GM23338 (cell line): ENCODE measurements around the gene DCUN1D2. TPM values are rescaled to one million over a fixed set of nuclear protein-coding genes. Genes with fewer than 3 reads are reported as not detected.

ENCODE experiments used
- ATAC-seq: fragments of 200-7000 bp; cut with Tn5 transposase; 3 replicates; pipeline ENCODE4 v1.9.1; 2020
- DNase-seq: peaks from one replicate; pipeline ENCODE4 v3.0.0-alpha.2; 2015; ENCODE audit warnings: low spot score
- H2AFZ ChIP-seq: fragments of 200-600 bp; sonication (generic); 2 replicates; pipeline ENCODE4 v1.8.0; 2016; ENCODE audit warnings: antibody characterized with exemption, mild to moderate bottlenecking, moderate library complexity
- H3F3A ChIP-seq: fragments of 200-600 bp; sonication (generic); replicated peaks from 2 replicates; pipeline ENCODE4 v1.8.0; 2017; ENCODE audit warnings: antibody characterized with exemption, mixed run types, low read depth
- H3K27ac ChIP-seq: fragments of 200-600 bp; sonication (generic); 2 replicates; pipeline ENCODE4 v1.6.1; 2016; ENCODE audit warnings: low read depth
- H3K27me3 ChIP-seq: fragments of 200-600 bp; sonication (generic); 2 replicates; pipeline ENCODE4 v1.8.0; 2016; ENCODE audit warnings: mild to moderate bottlenecking, mixed run types, moderate library complexity; ENCODE audit not compliant: insufficient read depth
- H3K36me3 ChIP-seq: fragments of 200-600 bp; sonication (generic); 2 replicates; pipeline ENCODE4 v1.8.0; 2016; ENCODE audit warnings: mild to moderate bottlenecking; ENCODE audit not compliant: insufficient read depth
- H3K4me1 ChIP-seq: fragments of 200-600 bp; sonication (generic); 2 replicates; pipeline ENCODE4 v1.8.0; 2016; ENCODE audit warnings: mild to moderate bottlenecking, moderate library complexity; ENCODE audit not compliant: insufficient read depth
- H3K4me2 ChIP-seq: fragments of 200-600 bp; sonication (generic); 2 replicates; pipeline ENCODE4 v1.7.1; 2017; ENCODE audit warnings: mixed run types
- H3K4me3 ChIP-seq: fragments of 200-600 bp; sonication (generic); 2 replicates; pipeline ENCODE4 v1.6.1; 2016; ENCODE audit warnings: mixed run types
- H3K79me2 ChIP-seq: fragments of 200-600 bp; sonication (generic); replicated peaks from 2 replicates; pipeline ENCODE4 v1.8.0; 2017; ENCODE audit warnings: mild to moderate bottlenecking; ENCODE audit not compliant: insufficient read depth
- H3K9me2 ChIP-seq: fragments of 200-600 bp; sonication (generic); 2 replicates; pipeline ENCODE4 v1.8.0; 2017; ENCODE audit not compliant: insufficient read depth
- H4K20me1 ChIP-seq: fragments of 200-600 bp; sonication (generic); replicated peaks from 2 replicates; pipeline ENCODE4 v1.8.0; 2017; ENCODE audit warnings: mild to moderate bottlenecking; ENCODE audit not compliant: insufficient read depth
- H3K27ac Mint-ChIP-seq: 2 replicates; pipeline ENCODE4 v1.8.0; 2020; ENCODE audit warnings: inconsistent platforms, mild to moderate bottlenecking, moderate library complexity, mixed read lengths
- H3K27me3 Mint-ChIP-seq: 3 replicates; pipeline ENCODE4 v1.8.0; 2022; ENCODE audit warnings: low read depth, mild to moderate bottlenecking, moderate library complexity, mixed read lengths, inconsistent platforms; ENCODE audit not compliant: insufficient read depth, poor library complexity
- H3K36me3 Mint-ChIP-seq: 3 replicates; pipeline ENCODE4 v1.8.0; 2021; ENCODE audit warnings: low read depth, mild to moderate bottlenecking, inconsistent platforms, moderate library complexity, mixed read lengths
- H3K4me1 Mint-ChIP-seq: 3 replicates; pipeline ENCODE4 v1.8.0; 2020; ENCODE audit warnings: mild to moderate bottlenecking, inconsistent platforms, mixed read lengths
- H3K4me3 Mint-ChIP-seq: 3 replicates; pipeline ENCODE4 v1.8.0; 2021; ENCODE audit warnings: moderate library complexity, mild to moderate bottlenecking, inconsistent platforms, mixed read lengths
- H3K9me3 Mint-ChIP-seq: 3 replicates; pipeline ENCODE4 v1.8.0; 2020; ENCODE audit warnings: moderate library complexity, mild to moderate bottlenecking, inconsistent platforms, mixed read lengths
- CREB1 ChIP-seq: fragments of 250-450 bp; sonication (Bioruptor Pico); IDR thresholded peaks from 2 replicates; pipeline ENCODE4 v1.5.0; 2020; ENCODE audit warnings: low read depth, mild to moderate bottlenecking, moderate library complexity
- EZH2 ChIP-seq: fragments of 200-600 bp; sonication (generic); IDR thresholded peaks from one replicate; pipeline ENCODE4 v1.8.0; 2017; ENCODE audit warnings: antibody characterized with exemption, mild to moderate bottlenecking, low read depth; ENCODE audit not compliant: unreplicated experiment
- JUNB ChIP-seq: IDR thresholded peaks from one replicate; pipeline ENCODE4 v1.6.1; 2016; ENCODE audit warnings: antibody characterized with exemption; ENCODE audit not compliant: unreplicated experiment
- NANOG ChIP-seq: IDR thresholded peaks from 2 replicates; pipeline ENCODE4 v1.6.1; 2016; ENCODE audit warnings: antibody characterized with exemption, borderline replicate concordance
- POLR2AphosphoS5 ChIP-seq: IDR thresholded peaks from 2 replicates; pipeline ENCODE4 v1.6.1; 2016; ENCODE audit warnings: antibody characterized with exemption, low read depth
- STAT1 ChIP-seq: IDR thresholded peaks from one replicate; pipeline ENCODE4 v1.6.1; 2016; ENCODE audit warnings: antibody characterized with exemption; ENCODE audit not compliant: unreplicated experiment
- ZNF114 ChIP-seq: fragments of 250-450 bp; sonication (Bioruptor Pico); IDR thresholded peaks from 2 replicates; pipeline ENCODE4 v1.5.0; 2020; ENCODE audit warnings: mild to moderate bottlenecking, moderate library complexity
- ZNF331 ChIP-seq: fragments of 250-450 bp; sonication (Bioruptor Pico); IDR thresholded peaks from 2 replicates; pipeline ENCODE4 v1.5.0; 2020; ENCODE audit warnings: low read depth, mild to moderate bottlenecking, moderate library complexity
- polyA plus RNA-seq: library from polyadenylated mRNA; unstranded; fragments of >200 nt; fragmentation: Nextera tagmentation; extraction: Ambion mirVana; gene quantifications from 2 replicates; pipeline ENCODE4 v1.2.1, GENCODE V29; 2016
- total RNA-seq: library from RNA; depleted of rRNA; stranded (reverse); fragments of >200 nt; shearing (Covaris generic); gene quantifications from 2 replicates; pipeline ENCODE4 v1.2.3, GENCODE V29; 2014
- TF ChIP-seq, protein P1 (sequence below): fragments of 250-450 bp; sonication (Bioruptor Pico); IDR thresholded peaks from 2 replicates; pipeline ENCODE4 v1.5.0; 2020; ENCODE audit warnings: mild to moderate bottlenecking, moderate library complexity
- TF ChIP-seq, protein P2 (sequence below): IDR thresholded peaks from 2 replicates; pipeline ENCODE4 v1.6.1; 2016; ENCODE audit warnings: antibody characterized with exemption
- TF ChIP-seq, protein P3 (sequence below), 2 experiments: fragments of 200-600 bp in 1 of 2; sonication (generic) in 1 of 2; conservative IDR thresholded peaks; 2 replicates each; pipeline versions ENCODE4 v1.5.1 to v1.6.1; 2016 to 2017; ENCODE audit warnings: antibody characterized with exemption in 2 of 2, low read depth in 2 of 2, mild to moderate bottlenecking in 2 of 2, moderate library complexity in 1 of 2

The DCUN1D2 gene
- total and polyA plus RNA-seq, 2 experiments from 2014 or later, result 12.3 to 38.0 TPM

DNA sequence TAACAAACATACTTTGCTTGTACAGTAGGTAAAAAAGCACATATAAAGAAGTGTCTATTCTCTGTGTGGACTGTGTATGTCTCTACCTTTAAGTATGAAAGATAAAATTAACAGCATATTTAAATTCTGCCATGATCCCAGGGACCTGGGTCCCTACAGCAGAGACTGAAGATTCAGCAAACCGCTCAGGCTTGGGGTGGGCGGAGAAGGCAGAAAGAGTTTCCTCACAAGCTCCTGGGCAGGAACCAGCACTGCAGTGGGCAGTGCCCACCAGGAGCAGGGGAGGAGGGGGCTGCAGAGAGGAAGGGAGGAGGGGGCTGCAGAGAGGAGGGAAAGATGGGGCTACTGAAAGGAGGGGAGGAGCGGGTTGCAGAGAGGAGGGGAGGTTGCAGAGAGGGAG is 81.9 kb downstream of the DCUN1D2 start:
- no peak for ATAC-seq
- DNase-seq, result no peak
- H3K27me3 Mint-ChIP-seq, result peaks cover 17% of the 10 kb centered on the region
- H3K9me2 ChIP-seq, result no peaks in the 10 kb centered on the region
- no peaks in the 10 kb centered on the region; the same call in 2 of the 3 replicates for H3K4me1 Mint-ChIP-seq
- no peak for TF ChIP-seq ZNF114 (CRISPR knock-in tag)
- TF ChIP-seq STAT1, result no peak
- H3K4me3 ChIP-seq, result no peak overlapping the region
- peaks cover 3% of the 10 kb centered on the region; the same call in 2 of the 3 replicates for H3K9me3 Mint-ChIP-seq
- no peak overlapping the region for H2AFZ ChIP-seq
- H3K4me2 ChIP-seq, result no peak overlapping the region
- no peak overlapping the region for H3K27ac ChIP-seq
- no peaks in the 10 kb centered on the region for H3F3A ChIP-seq
- H3K36me3 Mint-ChIP-seq, result no peaks in the 10 kb centered on the region
- H3K4me3 Mint-ChIP-seq, result no peak overlapping the region
- H3K79me2 ChIP-seq, result no peaks in the 10 kb centered on the region
- H3K36me3 ChIP-seq, result no peaks in the 10 kb centered on the region
- H3K27ac Mint-ChIP-seq, result no peak overlapping the region; the same call in 1 of the 2 replicates
- H3K4me1 ChIP-seq, result no peaks in the 10 kb centered on the region
- H3K27me3 ChIP-seq, result no peaks in the 10 kb centered on the region
- H4K20me1 ChIP-seq, result no peaks in the 10 kb centered on the region

DNA sequence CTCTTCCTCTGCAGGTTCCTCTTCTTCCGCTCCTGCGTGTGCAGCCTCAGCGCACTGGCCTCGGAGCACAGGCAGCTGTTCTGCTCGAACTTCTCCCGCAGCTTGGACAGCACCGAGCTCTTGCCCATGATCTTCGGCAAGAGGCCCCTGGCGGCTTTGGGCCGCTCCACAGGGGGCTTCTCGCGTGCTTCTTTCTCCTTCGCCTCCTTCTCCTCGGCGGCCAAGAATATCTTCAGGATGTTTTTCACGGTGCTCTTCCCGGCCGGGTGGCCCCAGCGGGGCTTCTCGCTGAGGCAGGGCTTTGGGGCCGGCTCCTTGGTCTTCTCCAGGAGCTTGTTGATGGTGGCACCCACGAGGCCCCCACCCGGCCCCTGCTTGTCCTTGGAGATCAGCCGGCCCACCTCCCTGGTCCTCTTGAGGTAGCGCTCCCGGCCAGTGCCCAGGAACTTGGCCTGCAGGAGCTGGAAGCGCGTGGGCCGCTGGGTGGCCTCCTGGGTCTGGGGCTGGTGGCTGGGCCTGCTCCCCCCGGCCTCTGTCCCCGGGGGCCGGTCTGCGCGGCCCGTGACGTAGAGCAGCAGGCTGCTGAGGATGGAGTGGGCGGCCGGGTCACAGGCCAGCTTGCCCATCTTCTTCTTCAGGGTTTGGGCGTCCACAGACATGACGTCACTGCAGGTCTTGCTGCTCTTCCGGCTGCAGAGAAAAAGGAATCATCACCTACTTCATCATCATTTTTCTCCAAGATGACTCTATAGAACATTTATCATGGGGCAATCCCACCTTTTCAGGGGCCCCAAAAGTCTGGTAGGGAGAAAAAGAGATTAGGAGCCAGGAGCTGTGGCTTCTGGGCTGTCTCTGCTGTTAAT is 82.7 kb downstream of the DCUN1D2 start:
- H2AFZ ChIP-seq, result no peak overlapping the region
- Mint-ChIP-seq H3K27ac (no peak overlapping the region; the same call in 1 of the 2 replicates), H3K36me3 (no peaks in the 10 kb centered on the region), H3K4me3 (no peak overlapping the region), H3K27me3 (peaks cover 15% of the 10 kb centered on the region), H3K9me3 (no peaks in the 10 kb centered on the region), H3K4me1 (no peaks in the 10 kb centered on the region; the same call in 2 of the 3 replicates)
- no peaks in the 10 kb centered on the region for H3K9me2 ChIP-seq
- no peak overlapping the region for H3K4me2 ChIP-seq
- no peaks in the 10 kb centered on the region for H3K79me2 ChIP-seq
- H3K36me3 ChIP-seq, result no peaks in the 10 kb centered on the region
- H3F3A ChIP-seq, result no peaks in the 10 kb centered on the region
- ATAC-seq (no peak), DNase-seq (no peak)
- no peak overlapping the region for H3K4me3 ChIP-seq
- H3K4me1 ChIP-seq, result no peaks in the 10 kb centered on the region
- no peaks in the 10 kb centered on the region for H4K20me1 ChIP-seq
- H3K27ac ChIP-seq, result no peak overlapping the region
- H3K27me3 ChIP-seq, result no peaks in the 10 kb centered on the region
- TF ChIP-seq ZNF114 (CRISPR knock-in tag), result no peak
- no peak for TF ChIP-seq POLR2AphosphoS5
- TF ChIP-seq, protein P1, sequence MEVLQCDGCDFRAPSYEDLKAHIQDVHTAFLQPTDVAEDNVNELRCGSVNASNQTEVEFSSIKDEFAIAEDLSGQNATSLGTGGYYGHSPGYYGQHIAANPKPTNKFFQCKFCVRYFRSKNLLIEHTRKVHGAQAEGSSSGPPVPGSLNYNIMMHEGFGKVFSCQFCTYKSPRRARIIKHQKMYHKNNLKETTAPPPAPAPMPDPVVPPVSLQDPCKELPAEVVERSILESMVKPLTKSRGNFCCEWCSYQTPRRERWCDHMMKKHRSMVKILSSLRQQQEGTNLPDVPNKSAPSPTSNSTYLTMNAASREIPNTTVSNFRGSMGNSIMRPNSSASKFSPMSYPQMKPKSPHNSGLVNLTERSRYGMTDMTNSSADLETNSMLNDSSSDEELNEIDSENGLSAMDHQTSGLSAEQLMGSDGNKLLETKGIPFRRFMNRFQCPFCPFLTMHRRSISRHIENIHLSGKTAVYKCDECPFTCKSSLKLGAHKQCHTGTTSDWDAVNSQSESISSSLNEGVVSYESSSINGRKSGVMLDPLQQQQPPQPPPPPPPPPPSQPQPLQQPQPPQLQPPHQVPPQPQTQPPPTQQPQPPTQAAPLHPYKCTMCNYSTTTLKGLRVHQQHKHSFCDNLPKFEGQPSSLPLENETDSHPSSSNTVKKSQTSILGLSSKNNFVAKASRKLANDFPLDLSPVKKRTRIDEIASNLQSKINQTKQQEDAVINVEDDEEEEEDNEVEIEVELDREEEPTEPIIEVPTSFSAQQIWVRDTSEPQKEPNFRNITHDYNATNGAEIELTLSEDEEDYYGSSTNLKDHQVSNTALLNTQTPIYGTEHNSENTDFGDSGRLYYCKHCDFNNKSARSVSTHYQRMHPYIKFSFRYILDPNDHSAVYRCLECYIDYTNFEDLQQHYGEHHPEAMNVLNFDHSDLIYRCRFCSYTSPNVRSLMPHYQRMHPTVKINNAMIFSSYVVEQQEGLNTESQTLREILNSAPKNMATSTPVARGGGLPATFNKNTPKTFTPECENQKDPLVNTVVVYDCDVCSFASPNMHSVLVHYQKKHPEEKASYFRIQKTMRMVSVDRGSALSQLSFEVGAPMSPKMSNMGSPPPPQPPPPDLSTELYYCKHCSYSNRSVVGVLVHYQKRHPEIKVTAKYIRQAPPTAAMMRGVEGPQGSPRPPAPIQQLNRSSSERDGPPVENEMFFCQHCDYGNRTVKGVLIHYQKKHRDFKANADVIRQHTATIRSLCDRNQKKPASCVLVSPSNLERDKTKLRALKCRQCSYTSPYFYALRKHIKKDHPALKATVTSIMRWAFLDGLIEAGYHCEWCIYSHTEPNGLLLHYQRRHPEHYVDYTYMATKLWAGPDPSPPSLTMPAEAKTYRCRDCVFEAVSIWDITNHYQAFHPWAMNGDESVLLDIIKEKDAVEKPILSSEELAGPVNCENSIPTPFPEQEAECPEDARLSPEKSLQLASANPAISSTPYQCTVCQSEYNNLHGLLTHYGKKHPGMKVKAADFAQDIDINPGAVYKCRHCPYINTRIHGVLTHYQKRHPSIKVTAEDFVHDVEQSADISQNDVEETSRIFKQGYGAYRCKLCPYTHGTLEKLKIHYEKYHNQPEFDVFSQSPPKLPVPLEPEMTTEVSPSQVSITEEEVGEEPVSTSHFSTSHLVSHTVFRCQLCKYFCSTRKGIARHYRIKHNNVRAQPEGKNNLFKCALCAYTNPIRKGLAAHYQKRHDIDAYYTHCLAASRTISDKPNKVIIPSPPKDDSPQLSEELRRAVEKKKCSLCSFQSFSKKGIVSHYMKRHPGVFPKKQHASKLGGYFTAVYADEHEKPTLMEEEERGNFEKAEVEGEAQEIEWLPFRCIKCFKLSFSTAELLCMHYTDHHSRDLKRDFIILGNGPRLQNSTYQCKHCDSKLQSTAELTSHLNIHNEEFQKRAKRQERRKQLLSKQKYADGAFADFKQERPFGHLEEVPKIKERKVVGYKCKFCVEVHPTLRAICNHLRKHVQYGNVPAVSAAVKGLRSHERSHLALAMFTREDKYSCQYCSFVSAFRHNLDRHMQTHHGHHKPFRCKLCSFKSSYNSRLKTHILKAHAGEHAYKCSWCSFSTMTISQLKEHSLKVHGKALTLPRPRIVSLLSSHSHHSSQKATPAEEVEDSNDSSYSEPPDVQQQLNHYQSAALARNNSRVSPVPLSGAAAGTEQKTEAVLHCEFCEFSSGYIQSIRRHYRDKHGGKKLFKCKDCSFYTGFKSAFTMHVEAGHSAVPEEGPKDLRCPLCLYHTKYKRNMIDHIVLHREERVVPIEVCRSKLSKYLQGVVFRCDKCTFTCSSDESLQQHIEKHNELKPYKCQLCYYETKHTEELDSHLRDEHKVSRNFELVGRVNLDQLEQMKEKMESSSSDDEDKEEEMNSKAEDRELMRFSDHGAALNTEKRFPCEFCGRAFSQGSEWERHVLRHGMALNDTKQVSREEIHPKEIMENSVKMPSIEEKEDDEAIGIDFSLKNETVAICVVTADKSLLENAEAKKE (CRISPR knock-in tag), result no peak
- no peak for TF ChIP-seq CREB1 (CRISPR knock-in tag)
- TF ChIP-seq, protein P2, sequence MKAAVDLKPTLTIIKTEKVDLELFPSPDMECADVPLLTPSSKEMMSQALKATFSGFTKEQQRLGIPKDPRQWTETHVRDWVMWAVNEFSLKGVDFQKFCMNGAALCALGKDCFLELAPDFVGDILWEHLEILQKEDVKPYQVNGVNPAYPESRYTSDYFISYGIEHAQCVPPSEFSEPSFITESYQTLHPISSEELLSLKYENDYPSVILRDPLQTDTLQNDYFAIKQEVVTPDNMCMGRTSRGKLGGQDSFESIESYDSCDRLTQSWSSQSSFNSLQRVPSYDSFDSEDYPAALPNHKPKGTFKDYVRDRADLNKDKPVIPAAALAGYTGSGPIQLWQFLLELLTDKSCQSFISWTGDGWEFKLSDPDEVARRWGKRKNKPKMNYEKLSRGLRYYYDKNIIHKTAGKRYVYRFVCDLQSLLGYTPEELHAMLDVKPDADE, result no peak
- TF ChIP-seq ZNF331 (CRISPR knock-in tag), result no peak
- no peak for TF ChIP-seq JUNB
- no peak for TF ChIP-seq EZH2
- TF ChIP-seq NANOG, result no peak
- TF ChIP-seq, protein P3, sequence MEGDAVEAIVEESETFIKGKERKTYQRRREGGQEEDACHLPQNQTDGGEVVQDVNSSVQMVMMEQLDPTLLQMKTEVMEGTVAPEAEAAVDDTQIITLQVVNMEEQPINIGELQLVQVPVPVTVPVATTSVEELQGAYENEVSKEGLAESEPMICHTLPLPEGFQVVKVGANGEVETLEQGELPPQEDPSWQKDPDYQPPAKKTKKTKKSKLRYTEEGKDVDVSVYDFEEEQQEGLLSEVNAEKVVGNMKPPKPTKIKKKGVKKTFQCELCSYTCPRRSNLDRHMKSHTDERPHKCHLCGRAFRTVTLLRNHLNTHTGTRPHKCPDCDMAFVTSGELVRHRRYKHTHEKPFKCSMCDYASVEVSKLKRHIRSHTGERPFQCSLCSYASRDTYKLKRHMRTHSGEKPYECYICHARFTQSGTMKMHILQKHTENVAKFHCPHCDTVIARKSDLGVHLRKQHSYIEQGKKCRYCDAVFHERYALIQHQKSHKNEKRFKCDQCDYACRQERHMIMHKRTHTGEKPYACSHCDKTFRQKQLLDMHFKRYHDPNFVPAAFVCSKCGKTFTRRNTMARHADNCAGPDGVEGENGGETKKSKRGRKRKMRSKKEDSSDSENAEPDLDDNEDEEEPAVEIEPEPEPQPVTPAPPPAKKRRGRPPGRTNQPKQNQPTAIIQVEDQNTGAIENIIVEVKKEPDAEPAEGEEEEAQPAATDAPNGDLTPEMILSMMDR (conservative IDR thresholded peaks at IDR 0.05; ENCODE audit: low read depth in 2 of 2), result no peak
